ENCODE measurements around the gene PNCK. TPM values are rescaled to one million over a fixed set of nuclear protein-coding genes. Genes with fewer than 3 reads are reported as not detected.

PNCK gene
- total RNA-seq, 1 experiment from 2014 or later: not detected

- in situ Hi-C loops (cut with HindIII; ENCODE audit: low pct_unique_long_range_greater_than_20kb, low sequenced_read_pairs): no loop called here
- DNase-seq (ENCODE audit: low read depth): no peak
Observed at GRCh38 chrX:153669901-153670731, 3.5 kb downstream of the PNCK start.

DNA sequence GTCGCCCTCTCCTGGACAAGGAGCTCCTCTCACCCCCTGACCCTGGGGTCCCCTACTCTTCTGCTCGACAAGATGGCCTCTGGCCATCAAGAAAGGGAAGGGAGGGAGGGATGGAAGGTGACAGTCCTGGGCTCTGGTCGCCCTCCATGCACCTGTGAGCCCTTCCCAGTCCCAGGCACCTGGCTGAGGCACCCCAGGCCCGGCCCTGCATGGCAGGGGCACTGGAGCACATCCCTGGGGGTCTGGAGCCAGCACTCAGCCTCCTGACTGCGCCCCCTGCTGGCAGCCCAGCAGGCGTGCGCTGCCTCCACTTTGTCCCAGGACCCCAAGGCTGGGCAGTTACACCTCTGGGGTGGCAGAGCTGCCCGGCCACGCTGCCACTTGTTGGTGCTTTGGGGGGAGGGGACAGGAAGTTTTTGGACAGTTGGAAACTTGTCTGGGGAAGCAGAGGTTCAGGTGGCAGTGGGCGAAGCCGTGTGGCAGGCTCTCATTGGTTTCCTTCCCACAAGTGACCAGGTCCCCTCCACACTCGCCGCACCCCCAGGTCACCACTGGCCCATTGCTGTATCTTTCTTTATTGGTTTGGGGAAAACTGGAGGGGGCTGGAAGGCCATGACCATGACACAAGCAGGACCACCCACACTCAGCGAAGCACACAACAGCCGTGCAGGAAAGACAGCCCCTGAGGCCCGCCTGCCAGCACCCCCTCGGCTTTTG lies 4.3 kb downstream of the PNCK start:
- in situ Hi-C loops (cut with HindIII; ENCODE audit: low pct_unique_long_range_greater_than_20kb, low sequenced_read_pairs): no loop called here
- no peak for DNase-seq (ENCODE audit: low read depth)

GRCh38 chrX:153668423-153669173 lies 5.0 kb downstream of the PNCK start:
- in situ Hi-C loops (cut with HindIII; ENCODE audit: low pct_unique_long_range_greater_than_20kb, low sequenced_read_pairs): no loop called here
- no peak for DNase-seq (ENCODE audit: low read depth)

- DNase-seq (ENCODE audit: low read depth): peak; percentile 60
- in situ Hi-C loops (cut with HindIII; ENCODE audit: low pct_unique_long_range_greater_than_20kb, low sequenced_read_pairs): no loop called here
Observed at GRCh38 chrX:153667956-153668396, 5.6 kb downstream of the PNCK start.

DNA sequence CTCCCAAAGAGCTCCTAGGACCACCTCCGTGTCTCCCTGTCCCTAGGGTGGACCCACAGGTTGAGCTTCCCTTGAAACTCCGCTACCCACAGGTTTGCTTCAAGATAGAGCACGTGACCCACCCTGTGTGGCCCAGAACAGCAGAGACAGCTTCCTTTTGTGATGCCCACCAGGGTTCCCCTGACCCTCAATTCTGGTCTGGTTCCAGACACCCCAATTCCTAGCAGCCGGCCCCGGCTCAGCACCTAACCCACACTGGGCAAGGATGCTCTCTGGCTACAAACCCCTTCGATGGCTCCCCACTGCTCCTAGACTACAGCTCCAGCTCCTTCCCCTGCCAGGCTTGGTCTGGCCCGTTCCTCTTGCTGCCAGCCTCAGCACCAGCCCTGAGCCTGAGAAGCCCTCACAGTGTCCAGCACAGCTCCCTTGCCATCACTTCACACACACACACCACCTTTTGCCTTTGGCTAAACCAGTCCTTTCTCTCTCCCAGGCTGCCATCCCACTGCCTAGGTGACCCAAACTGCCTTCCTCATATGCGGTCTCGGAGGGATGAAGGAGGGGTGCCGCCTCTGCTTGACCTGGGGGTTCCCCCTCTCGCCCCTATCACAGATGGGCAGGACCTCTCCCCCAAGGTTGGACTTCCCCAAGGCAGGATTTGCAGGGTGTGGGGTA lies 6.2 kb downstream of the PNCK start:
- in situ Hi-C loops (cut with HindIII; ENCODE audit: low pct_unique_long_range_greater_than_20kb, low sequenced_read_pairs): no loop called here
- no peak for DNase-seq (ENCODE audit: low read depth)

DNA sequence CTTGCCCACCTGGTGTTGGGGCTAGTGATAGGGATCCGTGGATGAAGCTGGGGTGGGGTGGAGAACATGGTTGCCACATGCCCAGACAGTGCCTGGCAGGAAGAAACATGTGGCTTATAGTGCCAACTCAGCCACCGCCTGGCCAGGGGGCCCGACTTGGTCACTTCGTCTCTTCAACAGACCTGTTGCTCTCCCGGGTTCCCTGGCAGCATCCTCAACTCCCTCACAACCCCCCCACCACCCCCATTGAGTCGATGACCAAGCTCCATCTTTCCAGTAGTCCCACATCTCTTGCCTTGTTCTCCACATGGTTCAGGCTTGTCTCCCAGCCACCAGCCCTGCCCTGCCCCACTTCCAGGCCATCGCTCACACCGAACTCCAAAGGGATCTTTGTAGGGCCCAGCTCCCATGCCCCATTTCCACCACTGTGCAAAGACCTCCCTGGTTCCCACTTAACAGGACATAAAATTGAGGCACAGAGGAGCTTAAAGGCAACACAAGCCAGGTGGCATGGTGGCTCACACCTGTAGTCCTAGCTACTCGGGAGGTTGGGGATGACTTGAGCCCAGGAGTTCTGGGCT lies 7.8 kb downstream of the PNCK start:
- no peak for DNase-seq (ENCODE audit: low read depth)
- in situ Hi-C loops (cut with HindIII; ENCODE audit: low pct_unique_long_range_greater_than_20kb, low sequenced_read_pairs): no loop called here

GRCh38 chrX:153662266-153662665 lies 11.3 kb downstream of the PNCK start:
- no peak for DNase-seq (ENCODE audit: low read depth)
- in situ Hi-C loops (cut with HindIII; ENCODE audit: low pct_unique_long_range_greater_than_20kb, low sequenced_read_pairs): no loop called here

DNA sequence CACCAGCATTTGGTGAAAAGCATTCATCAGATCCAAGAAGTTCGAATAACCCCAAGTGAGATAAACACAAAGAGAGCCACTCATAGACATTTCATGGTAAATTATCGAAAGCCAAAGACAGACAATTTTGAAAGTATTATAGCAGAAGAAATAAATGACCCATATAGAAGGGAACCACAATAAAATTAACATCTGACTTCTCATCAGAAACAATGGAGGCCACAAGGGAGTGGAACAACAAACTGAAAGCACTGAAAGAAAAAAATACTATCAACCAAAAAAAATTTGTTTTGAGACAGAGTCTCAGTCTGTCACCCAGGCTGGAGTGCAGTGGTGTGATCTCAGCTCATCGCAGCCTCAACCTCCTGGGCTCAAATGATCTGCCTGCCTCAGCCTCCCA lies 14.3 kb downstream of the PNCK start:
- DNase-seq (ENCODE audit: low read depth): no peak
- in situ Hi-C loops (cut with HindIII; ENCODE audit: low pct_unique_long_range_greater_than_20kb, low sequenced_read_pairs): no loop called here

GRCh38 chrX:153657161-153657560 lies 16.5 kb downstream of the PNCK start:
- in situ Hi-C loops (cut with HindIII; ENCODE audit: low pct_unique_long_range_greater_than_20kb, low sequenced_read_pairs): no loop called here
- no peak for DNase-seq (ENCODE audit: low read depth)

- in situ Hi-C loops (cut with HindIII; ENCODE audit: low pct_unique_long_range_greater_than_20kb, low sequenced_read_pairs): no loop called here
- DNase-seq (ENCODE audit: low read depth): no peak
Observed at GRCh38 chrX:153653556-153653955, 20.1 kb downstream of the PNCK start.

- DNase-seq (ENCODE audit: low read depth): no peak
- in situ Hi-C loops (cut with HindIII; ENCODE audit: low pct_unique_long_range_greater_than_20kb, low sequenced_read_pairs): no loop called here
Observed at GRCh38 chrX:153651540-153652079, 22.0 kb downstream of the PNCK start.

GRCh38 chrX:153650959-153651358 lies 22.7 kb downstream of the PNCK start:
- DNase-seq (ENCODE audit: low read depth): no peak
- in situ Hi-C loops (cut with HindIII; ENCODE audit: low pct_unique_long_range_greater_than_20kb, low sequenced_read_pairs): no loop called here

GRCh38 chrX:153649915-153650782 lies 23.5 kb downstream of the PNCK start:
- no peak for DNase-seq (ENCODE audit: low read depth)
- in situ Hi-C loops (cut with HindIII; ENCODE audit: low pct_unique_long_range_greater_than_20kb, low sequenced_read_pairs): no loop called here

DNA sequence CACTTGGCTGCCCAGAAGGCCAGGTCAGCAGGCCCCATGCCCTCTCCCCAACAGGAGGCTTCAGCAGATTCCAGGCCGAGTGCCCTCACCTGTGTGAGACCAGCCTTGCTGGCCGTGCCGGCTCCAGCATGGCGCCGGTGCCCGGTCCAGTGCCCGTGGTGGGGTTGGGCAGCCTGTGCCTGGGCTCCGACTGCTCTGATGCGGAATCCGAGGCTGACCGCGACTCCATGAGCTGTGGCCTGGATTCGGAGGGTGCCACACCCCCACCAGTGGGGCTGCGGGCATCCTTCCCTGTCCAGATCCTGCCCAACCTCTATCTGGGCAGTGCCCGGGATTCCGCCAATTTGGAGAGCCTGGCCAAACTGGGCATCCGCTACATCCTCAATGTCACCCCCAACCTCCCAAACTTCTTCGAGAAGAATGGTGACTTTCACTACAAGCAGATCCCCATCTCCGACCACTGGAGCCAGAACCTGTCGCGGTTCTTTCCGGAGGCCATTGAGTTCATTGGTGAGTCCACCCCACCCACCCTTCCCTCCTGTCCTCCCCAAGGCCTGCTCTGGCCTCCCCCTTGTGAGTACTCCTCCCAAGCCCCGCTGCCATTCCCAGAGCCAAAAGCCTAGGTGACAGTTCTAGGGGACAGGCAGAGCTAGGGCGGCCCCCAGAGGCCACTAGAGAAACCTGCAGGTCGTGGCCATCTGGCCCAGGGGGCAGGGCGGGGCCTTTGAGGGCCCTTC lies 24.3 kb downstream of the PNCK start:
- DNase-seq (ENCODE audit: low read depth): no peak
- in situ Hi-C loops (cut with HindIII; ENCODE audit: low pct_unique_long_range_greater_than_20kb, low sequenced_read_pairs): no loop called here

DNA sequence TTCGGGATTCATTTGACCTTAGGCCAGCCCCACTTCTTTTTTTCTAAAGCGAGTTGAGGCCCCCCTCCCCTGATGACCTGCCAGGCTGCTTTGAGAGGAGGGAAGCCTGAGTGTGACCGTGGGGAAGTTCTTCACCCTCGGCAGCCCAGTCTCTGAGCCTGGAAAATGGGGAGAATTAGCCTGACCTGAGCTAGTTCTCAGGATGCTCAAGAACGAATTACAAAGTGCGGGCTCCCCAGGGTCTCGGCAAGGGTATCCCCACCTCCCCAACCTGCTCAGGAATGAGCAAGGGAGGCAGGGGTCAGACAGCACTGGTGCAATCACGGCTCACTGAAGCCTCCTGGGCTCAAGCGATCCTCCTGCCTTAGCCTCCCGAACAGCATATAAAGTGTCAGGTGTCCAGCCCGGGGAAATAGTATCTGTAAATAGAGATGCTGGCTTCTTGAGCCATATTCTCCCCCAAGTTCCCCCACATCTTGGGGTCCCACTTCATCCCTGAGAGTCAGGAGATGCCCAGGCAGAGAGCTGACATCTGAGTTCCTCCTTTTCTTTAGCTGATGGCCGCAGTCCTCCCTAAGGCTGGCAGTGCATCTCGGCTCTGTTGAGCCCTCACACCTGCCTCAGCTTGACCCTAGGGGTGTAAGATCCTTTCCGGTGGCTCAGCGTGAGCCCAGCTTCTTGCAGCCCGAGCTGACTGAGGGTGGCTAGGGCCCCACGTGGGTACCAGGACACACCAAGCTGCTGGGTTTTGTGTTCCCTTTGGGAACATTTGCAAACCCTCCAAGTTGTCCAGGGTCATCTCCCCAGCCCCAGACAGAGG lies 25.0 kb downstream of the PNCK start:
- no peak for DNase-seq (ENCODE audit: low read depth)
- in situ Hi-C loops (cut with HindIII; ENCODE audit: low pct_unique_long_range_greater_than_20kb, low sequenced_read_pairs): no loop called here
